ENCODE data around the gene FRMD8. TPM values are rescaled to one million over a fixed set of nuclear protein-coding genes. Genes with fewer than 3 reads are reported as not detected.

The FRMD8 gene
- total RNA-seq (2021; fragmentation: NEBNext Ultra II Directional; extraction: Animal tissue kit (Norgen Biotek cat#: 25700)) = 10 to 100 TPM; 22.4 to 28.5 (median 27.1) TPM
- long read RNA-seq, transcript FRMD8-201 (11 exons, 3,723 nt) = major isoform, 7 of 24 reads
- long read RNA-seq, transcript FRMD8-203 (10 exons, 1,818 nt) = minor isoform, 5 of 24 reads
- long read RNA-seq, partial matches to known transcripts = 8 of 24 reads
- long read RNA-seq, other reads (novel, unspliced or antisense) = 4 of 24 reads

- peaks cover 75% of the 10 kb centered on the region for H3K4me1 Mint-ChIP-seq (ENCODE audit: low read depth)
- H3K27ac Mint-ChIP-seq = peak within 1 kb of the TSS; percentile 97
- no peaks in the 10 kb centered on the region; the same call in 1 of the 2 replicates for H3K36me3 Mint-ChIP-seq (ENCODE audit: low read depth)
- DNase-seq = peak; percentile 64
- TF ChIP-seq CTCF (IDR thresholded peaks at IDR 0.05) = no peak
- H3K9me3 Mint-ChIP-seq = no peaks in the 10 kb centered on the region
- H3K4me3 Mint-ChIP-seq = peak within 1 kb of the TSS; percentile 93
- peaks cover 3% of the 10 kb centered on the region; the same call in 1 of the 2 replicates for H3K27me3 Mint-ChIP-seq (ENCODE audit: insufficient read depth)
Observed at GRCh38 chr11:65386307-65387140, at the start of gene FRMD8. Gene FRMD8, plus strand, starts transcription at chr11:65386637. Its CDS starts 400 bp downstream, at chr11:65387037.

- H3K9me3 Mint-ChIP-seq = no peaks in the 10 kb centered on the region
- H3K4me3 Mint-ChIP-seq = no peak overlapping the region
- no peak overlapping the region; the same call in 1 of the 2 replicates for H3K27ac Mint-ChIP-seq
- peaks cover 19% of the 10 kb centered on the region for H3K36me3 Mint-ChIP-seq (ENCODE audit: low read depth)
- H3K27me3 Mint-ChIP-seq (ENCODE audit: insufficient read depth) = peaks cover 1% of the 10 kb centered on the region
- no peak for DNase-seq
- TF ChIP-seq CTCF (IDR thresholded peaks at IDR 0.05) = no peak
- H3K4me1 Mint-ChIP-seq (ENCODE audit: low read depth) = peaks cover 32% of the 10 kb centered on the region
Observed at GRCh38 chr11:65338676-65339075, 47.8 kb upstream of the FRMD8 start.

GRCh38 chr11:65340226-65340625 lies 46.2 kb upstream of the FRMD8 start:
- no peak overlapping the region for H3K4me3 Mint-ChIP-seq
- peaks cover 1% of the 10 kb centered on the region for H3K27me3 Mint-ChIP-seq (ENCODE audit: insufficient read depth)
- no peak for TF ChIP-seq CTCF (IDR thresholded peaks at IDR 0.05)
- no peaks in the 10 kb centered on the region for H3K9me3 Mint-ChIP-seq
- peak overlapping the region; percentile 19 for H3K27ac Mint-ChIP-seq
- peaks cover 17% of the 10 kb centered on the region for H3K36me3 Mint-ChIP-seq (ENCODE audit: low read depth)
- DNase-seq = no peak
- peaks cover 27% of the 10 kb centered on the region for H3K4me1 Mint-ChIP-seq (ENCODE audit: low read depth)

GRCh38 chr11:65341856-65342255 lies 44.6 kb upstream of the FRMD8 start:
- DNase-seq = no peak
- H3K27me3 Mint-ChIP-seq (ENCODE audit: insufficient read depth) = peaks cover 1% of the 10 kb centered on the region
- H3K4me1 Mint-ChIP-seq (ENCODE audit: low read depth) = peaks cover 22% of the 10 kb centered on the region
- H3K4me3 Mint-ChIP-seq = no peak overlapping the region
- H3K36me3 Mint-ChIP-seq (ENCODE audit: low read depth) = peaks cover 21% of the 10 kb centered on the region
- no peak overlapping the region; the same call in 1 of the 2 replicates for H3K27ac Mint-ChIP-seq
- TF ChIP-seq CTCF (IDR thresholded peaks at IDR 0.05) = no peak
- no peaks in the 10 kb centered on the region for H3K9me3 Mint-ChIP-seq

- peaks cover 8% of the 10 kb centered on the region for H3K36me3 Mint-ChIP-seq (ENCODE audit: low read depth)
- H3K4me3 Mint-ChIP-seq = no peak overlapping the region
- H3K27ac Mint-ChIP-seq = no peak overlapping the region
- no peaks in the 10 kb centered on the region for H3K9me3 Mint-ChIP-seq
- H3K27me3 Mint-ChIP-seq (ENCODE audit: insufficient read depth) = peaks cover 1% of the 10 kb centered on the region
- DNase-seq = no peak
- peaks cover 26% of the 10 kb centered on the region for H3K4me1 Mint-ChIP-seq (ENCODE audit: low read depth)
- no peak for TF ChIP-seq CTCF (IDR thresholded peaks at IDR 0.05)
Observed at GRCh38 chr11:65351511-65351910, 34.9 kb upstream of the FRMD8 start.

Data from HFFc6 (cell line).